ENCODE measurements around the gene SIGLEC1.
A peak's percentile ranks its signal among the peaks of the same experiment; 100 is the strongest.

Gene SIGLEC1

DNA sequence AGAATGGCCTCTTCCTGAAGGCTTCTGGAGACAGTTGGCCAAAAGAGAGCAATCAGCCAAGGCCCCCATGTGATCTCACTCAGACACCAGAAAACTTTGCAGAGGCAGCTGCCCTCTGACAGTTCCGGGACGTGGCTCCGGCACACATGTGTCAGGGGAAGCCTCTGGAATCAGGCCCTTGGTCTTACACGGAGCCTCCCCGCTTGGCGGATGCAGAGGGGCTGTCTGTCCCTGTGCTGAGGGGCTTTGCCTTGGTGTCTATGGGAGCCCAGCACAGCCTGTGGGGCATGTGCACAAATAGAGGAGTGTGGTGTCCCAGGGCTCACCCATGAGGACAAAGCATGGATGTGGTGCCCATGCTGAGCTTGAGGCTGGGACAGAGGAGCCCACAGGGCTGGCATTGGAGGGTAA lies 13.8 kb downstream of the SIGLEC1 start:
- DNase-seq, result no peak

DNA sequence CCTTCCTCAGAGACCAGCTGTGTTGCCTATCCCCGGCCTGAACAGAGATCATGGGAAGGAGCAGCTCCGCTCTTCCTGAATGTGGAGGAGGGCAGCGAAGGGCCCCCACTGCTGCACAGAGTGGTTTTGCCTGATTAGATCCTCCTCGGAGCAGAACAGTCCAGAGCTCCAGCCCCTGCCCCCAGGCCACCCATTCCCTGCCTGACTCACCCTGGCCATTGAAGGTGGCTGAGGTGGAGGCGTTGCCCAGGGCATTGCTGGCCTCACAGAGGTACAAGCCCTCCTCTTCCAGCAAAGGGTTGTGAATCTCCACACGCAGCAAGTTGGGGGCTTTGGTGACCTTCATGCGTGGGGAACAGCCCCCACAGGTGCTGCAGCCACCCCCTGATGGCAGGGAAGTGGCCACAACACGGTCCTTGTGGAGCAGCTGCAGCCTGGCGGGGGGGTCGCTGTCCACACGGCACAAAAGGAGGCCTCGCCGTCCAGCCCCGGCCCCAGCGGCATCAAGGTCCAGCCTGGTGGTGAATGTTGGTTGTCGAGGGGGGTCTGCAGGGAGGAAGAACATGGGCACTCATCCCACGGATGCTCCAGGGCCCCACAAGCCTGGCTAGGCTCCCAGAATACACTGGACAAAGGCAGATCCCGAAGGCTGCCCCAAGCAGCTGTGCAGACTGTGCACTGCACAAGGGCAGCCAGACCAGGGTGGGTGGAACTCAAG lies 14.7 kb downstream of the SIGLEC1 start:
- no peak for DNase-seq

DNA sequence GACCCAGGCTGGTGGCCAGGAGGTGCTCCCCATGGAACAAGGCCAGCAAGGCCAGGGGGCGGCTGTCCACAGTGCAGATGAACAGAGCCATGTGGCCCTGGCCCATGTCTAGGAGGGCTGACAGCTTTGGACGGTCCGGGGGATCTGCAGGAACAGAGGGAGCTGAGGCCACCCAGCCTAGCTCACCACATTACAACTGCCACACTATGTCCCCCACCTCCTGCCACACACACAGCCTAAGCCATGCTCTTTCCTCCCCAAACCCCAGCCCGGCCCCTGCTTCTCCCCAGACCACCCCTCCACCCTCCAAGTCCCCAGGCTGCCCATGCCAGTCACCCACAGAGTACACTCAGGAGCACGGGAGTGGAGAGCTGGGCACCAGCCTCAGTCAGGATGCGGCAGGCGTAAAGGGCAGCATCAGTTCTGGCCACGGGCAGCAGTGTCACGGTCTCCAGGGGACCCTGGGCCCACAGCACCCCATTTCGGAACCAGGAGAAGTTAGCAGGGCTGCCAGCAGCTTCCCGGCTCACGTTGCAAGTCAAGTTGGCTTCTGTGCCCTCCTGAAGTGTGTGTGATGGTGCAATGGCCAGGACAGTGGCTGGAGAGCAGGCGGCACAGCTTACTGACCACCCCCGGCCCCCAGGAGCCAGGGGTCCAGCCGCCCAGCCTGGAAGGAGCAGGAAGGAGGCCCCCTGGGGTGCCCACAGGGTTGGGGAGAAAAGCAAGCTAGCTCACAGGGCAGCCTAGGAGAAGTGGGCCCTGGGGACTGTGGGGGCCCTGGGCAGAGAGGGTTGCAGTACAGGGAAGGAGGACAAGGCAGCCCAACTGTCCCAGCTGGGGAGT lies 15.4 kb downstream of the SIGLEC1 start:
- DNase-seq, result no peak

DNA sequence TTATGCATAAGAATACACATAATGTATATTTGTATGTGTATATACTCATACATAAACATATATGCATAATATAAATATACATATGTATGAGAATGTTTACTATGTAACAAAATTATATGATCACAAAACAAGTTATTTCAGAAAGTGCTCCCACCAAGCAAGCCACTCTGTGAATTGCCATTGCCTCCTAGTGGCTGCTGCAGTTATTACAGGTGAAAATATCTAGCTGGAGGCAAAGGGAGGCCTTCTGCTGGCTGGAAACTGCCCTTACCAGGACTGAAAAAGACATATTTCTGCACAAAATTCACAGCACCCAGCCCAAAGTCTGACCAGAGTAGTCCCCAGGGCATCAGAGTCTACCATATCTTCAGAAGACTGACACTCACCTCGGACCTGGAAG lies 16.2 kb downstream of the SIGLEC1 start:
- DNase-seq, result no peak

DNA sequence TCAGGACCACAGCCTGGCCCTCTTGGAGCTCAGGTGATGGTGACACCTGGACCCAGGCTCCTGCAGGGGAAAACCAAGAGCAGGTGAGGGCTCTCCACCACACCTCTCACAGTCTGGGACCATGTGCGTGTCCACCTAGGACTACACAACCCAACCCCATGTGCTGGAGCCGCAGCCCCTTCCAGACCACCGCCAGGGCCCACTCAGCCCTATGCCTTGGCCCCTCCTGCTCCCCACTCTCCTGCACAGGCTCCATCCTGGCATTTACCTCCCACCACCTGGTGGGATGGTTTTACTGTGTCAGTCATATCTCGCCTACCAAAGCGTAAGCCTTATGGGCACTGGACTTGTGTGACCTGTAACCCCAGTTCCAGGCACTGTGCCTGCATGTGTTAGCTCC lies 17.5 kb downstream of the SIGLEC1 start:
- DNase-seq, result no peak

DNA sequence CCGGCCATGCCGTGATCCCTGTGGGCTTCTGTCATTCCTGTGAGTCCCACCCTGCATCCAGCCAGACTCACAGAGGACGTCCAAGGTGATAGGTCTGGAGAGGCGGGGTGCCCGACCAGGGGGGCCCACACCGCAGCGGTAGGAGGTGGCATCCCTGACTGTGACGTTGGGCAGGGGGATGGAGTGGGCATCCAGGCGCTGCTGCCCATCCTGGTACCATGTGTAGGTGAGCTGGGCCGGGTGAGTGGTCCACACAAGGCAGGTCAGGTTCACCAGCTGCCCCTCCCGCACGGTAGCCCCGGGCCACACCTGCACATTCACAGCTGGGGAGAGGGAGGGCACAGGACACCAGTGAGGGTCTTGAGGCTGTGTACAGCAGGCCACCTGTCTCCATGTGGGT lies 19.0 kb downstream of the SIGLEC1 start:
- no peak for DNase-seq

DNA sequence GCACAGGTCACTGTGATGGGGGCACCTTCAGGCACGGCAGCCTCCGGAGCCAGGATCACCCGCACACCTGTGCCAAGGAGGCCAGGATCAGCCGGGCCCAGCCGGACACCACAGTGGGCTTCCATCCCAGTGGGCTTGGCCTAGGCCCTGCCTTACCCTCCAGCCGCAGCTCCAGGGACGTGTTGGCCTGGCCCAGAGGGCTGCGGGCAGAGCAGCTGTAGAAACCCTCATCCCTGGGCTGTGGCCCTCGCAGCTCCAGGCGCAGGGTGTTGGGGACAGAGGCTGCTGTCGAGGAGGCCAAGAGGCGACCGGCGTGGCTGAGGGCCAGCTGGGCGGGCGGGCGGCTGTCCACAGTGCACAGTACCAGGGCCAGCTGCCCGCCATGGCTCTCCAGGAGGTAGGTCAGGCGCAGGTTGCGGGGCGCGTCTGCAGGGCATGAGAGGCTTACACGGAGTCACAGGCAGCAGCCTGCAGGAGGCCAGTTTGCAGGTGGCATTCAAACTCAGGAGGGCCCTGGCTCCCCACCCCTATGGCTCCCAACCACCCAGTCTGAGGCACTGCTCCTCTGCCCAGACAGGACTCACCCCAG lies 19.6 kb downstream of the SIGLEC1 start:
- DNase-seq, result no peak

DNA sequence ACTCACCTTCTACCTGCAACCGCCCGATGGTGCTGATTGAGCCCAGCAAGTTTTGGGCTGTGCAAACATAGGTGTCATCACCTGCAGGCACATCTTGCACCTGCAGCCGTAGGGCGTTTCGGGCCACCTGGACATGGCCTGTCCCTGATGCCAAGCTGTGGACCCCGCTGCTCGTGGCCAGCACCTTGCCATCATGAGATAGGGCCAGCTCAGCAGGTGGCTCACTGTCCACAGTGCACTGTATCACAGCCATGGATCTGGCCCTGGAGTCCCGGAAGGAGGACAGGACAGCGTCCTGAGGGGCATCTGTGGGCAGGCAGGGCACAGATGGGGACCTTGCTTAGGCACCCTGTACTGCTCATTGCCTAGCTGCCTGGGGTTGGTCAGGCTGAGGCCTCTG lies 20.5 kb downstream of the SIGLEC1 start:
- no peak for DNase-seq

DNA sequence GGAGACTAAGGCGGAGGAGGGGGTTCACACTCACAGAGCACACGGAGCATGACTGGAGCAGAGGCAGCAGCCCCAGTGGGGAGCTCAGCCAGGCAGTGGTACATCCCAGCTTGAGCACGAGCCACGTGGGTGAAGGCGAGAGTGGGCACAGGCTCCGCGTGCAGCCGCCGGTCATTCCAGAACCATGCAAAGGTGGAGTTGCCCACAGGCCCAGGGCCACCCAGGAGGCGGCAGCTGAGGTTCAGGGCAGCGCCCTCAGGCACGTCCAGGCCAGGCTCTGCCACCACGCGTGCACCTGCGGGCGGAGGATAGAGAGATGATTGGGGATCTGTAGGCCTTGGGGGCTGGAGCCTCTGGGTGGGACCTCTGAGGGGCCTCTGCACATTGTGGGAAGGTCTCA lies 21.1 kb downstream of the SIGLEC1 start:
- no peak for DNase-seq

DNA sequence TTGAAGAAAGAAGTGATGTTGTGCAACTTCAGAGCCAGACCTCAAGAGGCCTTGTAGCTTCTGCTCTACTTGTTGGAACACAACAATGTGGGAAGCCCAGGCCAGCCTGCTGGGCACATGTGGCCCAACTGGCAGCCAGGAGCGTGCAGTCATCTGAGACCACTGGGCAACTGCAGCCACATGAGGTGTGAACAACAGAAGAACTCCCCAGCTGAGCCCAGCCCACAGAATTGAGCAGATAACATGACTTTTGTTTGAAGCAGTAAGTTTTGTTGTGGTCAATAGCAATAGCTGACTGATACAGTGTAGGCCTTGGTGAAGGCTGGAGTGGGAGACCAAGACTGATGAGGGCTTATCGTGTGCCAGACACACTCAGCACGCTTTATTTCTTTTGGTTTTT lies 22.0 kb downstream of the SIGLEC1 start:
- DNase-seq, result no peak

DNA sequence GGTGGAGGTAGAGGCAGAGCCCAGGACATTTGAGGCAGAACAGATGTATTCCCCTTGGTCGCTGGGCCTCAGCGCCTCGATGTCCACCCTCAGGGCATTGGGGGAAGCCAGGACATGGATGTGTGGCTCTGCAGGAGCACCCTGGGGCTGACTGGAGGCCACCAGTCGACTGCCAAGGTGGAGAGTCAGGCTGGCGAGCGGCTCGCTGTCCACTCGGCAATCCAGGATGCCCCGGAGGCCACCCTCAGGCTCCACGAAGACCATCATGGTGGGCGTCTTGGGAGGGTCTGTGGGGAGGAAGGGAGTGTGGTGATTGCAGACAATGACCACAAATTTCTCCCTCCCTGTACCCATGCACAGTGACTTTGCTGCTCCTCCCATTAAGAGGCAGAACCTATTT lies 22.4 kb downstream of the SIGLEC1 start:
- DNase-seq, result no peak

DNA sequence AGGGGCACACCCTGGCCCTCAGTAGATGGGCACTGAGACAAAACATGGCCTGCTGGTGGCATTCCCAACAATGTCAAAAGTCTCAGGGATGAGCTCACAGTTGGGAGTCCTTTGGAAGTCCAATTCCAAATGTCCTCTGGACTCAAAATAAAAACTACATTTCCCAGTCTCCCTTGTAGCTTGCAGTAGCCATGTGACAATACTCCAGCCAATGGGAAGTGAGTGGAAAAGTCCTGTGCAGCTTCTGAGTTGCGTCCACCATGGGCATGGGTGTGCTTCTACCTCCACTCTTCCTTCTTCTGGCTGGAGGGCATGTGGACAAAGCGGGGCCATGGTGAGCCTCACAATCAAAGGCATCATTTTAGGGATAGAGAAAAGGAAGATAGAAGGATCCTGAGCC lies 24.7 kb downstream of the SIGLEC1 start:
- peak; percentile 59 for DNase-seq

DNA sequence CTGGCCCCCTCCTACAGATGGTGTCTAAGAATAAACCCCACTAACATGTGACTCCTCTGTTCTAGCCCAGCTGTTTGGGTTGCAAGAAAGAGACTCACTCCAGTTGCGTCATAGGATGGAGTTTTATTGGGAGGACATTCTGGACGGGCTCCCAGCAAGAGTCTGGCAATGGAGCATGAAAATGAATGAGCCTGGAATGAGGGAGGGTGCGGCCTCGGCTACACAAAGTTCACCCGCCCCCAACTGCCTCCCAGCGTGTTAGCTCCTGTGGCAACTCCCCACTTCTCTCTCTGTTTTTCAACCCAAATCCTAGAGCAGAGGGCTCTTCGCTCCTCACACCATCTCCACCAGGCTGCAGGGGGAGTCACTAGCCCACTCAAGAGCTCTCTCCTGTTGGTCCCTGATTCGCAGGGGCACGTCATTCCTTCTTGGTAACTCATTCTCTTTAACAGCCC lies 25.5 kb downstream of the SIGLEC1 start:
- peak; percentile 91 for DNase-seq

DNA sequence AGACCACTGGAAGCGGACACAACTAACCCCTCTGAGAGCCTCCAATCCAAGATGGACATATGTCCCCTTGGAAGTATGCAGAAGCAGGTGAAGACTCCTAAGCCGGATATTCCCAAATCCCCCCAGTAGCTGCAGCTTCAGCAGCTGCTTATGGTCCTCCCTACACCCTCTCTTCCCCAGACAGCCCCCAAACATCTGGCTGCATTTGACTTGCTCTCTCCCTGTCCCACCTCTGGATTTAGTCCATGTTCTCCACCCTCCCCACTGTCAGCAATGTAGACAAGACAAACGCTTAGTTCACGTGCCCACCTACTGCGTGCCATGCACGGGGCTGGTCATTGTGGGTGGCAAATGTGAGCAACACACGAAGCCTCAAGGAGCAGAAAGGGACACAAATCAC lies 26.0 kb downstream of the SIGLEC1 start:
- DNase-seq, result no peak

DNA sequence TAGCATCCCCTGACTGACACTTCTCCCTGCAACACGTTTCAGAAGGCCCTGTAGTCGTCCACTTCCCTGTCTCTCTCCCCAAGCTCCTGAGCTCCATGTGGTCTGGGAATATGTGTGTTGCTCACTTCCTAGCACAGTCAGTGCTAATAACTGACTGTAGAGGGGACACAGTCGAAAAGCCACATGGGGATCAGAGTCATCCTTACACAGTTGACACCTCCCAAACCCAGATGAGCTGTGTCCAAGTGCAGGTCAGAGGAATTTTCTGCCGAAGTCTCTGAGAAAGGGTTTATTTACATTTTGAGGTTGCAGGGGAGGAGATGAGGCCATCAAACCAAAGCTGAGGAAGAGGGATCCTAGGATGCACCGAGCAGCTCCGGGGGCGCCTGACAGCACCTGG lies 27.1 kb downstream of the SIGLEC1 start:
- no peak for DNase-seq

DNA sequence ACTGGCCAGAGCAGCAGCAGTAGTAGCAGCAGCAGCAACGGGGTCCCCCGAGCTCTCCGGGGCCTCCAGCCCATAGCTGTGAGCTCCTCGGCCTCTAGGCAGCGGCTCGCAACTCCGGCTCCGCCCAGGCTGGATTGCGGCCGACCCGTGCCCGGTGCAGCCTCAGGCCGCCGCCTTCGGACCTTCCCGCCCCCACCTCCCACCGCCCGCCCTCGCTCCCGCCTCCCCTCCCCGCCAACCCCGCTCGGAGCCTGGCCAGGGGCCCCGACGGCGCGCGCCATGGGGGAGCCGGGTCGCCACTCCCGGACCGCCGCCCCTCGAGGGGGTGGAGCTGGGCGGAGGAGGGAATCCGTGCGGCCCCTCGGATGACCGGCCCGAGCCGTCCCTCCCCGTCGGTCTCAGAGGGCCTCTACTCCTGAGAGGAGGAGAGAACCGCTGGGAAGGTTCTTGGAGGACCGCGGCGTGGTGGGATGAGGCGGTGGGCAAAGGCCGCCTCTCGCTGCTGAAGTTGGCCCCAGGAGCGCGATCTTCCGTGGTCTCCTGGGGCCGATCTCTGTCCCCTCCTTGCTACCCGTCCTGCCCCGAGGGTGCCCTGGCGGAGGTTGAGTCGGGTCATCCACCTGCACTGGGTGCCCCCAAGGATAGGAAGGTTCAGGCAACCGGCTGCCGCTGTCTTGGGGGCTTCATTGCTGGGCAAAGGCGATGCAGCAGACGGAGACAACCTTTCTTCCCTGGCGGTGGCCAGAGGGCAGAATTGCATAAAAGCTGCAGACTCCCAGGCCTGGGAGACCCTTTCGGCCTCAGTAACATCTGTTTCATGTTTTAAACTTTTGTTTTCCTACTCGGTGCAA lies 30.2 kb downstream of the SIGLEC1 start, which contains the start of gene ADAM33:
ADAM33 (minus strand) TSS at position 80 of the 851 bp plus-strand sequence; CDS start at position 74, 6 bp downstream.
- no peak for DNase-seq

DNA sequence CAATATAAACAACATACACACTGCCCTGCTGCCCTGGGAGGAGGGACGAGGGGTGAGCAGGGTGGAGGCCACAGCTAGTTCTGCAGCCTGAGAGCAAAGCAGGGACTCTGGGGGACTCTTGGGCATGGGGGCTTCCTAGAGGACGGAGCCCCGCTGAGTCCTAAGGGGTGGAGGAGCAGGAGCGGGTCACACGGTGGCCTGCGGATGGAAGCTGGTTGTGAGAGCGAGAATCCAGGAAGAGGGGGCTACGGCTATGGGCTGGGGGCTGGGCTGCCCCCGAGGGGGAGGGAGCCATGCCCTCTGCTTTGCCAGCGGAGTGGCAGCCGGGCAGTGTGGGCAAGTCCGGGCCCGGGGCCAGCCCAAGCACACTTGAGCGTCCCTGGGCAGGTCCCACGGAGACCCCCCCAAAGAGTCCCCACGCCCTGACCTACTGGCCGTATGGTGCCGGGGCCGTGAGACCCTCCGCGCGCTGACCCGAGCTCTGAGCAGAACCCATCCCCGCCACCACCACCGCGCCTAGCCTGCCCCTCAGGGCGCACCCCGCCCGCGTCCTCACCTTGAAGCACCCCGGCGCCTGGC lies 31.0 kb downstream of the SIGLEC1 start:
- no peak for DNase-seq

DNA sequence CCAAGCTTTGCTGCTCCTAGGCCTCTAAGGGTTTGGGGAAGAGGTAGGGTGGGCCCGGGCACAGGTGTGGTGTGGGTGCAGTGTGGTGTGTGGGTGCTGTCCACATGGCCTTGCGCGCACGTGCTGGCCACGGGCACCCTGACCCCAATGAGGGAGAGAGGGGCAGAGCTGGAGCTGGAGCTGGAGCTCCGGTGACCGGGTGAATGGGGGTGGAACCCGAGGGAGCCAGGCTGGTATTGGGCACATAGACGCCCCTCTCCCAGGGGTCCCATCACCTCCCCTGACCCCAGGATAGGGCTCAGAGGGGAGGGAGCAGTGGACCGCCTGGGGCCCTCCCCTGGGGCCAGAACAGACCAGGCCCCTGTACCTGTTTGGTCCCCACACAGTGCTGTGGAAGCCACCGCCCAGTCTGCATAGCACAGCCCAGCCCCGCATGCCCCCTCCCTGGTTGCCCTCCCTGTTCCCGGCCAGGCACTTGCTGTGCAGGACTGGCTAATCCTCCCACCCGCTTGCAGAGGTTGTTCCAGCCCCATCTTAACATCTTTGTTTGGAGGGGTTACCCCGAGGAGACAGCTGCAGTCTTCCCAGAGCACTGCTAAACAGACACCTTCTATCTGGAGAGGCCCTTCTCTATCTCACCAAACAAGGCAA lies 31.6 kb downstream of the SIGLEC1 start:
- no peak for DNase-seq

DNA sequence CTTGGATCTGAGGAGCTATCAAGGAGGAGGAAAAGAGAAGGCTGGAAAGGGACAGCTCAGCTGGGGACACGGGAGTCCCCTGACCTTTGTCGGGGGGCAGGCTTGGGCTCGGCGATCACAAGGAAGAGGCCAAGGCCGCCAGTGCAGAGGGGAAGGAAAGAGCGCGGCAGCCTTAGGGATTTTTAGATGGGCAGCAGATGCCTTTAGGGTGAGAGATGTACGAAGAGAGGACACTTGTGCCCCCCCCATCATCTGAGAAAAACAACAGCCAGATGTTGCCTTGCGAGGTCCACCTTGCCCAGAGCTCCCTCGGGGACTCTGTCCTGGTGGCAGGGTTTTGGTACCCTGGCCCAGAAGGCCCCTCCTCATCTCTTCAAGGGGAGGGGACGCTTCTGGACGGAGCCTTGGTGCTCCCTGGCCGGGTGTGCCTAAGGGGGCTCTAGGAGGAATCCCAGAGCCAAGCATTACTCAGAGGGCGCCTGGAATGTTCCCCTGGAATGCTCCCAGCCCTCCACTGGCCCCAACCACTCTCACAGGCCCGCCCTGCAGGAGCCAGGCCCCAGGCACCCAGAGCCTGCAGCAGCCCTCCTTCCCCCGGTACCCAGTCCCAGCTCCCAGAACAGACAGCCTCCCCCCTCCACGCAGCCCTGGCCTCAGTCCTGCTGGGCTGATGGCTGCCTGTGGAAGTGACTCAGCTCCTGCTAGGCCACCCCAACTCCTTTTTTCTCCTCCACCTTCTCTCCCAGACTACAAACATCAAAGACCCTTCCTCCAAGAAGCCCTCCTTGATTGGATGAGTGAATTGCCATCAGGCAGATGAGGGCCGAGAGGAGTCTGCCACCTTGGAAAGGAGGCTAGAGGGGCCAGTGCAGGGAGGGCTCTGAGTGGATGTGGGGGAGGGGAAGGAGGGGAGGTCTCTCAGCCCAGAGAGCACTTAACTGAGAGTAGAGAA lies 32.4 kb downstream of the SIGLEC1 start:
- DNase-seq, result peak; percentile 81

DNA sequence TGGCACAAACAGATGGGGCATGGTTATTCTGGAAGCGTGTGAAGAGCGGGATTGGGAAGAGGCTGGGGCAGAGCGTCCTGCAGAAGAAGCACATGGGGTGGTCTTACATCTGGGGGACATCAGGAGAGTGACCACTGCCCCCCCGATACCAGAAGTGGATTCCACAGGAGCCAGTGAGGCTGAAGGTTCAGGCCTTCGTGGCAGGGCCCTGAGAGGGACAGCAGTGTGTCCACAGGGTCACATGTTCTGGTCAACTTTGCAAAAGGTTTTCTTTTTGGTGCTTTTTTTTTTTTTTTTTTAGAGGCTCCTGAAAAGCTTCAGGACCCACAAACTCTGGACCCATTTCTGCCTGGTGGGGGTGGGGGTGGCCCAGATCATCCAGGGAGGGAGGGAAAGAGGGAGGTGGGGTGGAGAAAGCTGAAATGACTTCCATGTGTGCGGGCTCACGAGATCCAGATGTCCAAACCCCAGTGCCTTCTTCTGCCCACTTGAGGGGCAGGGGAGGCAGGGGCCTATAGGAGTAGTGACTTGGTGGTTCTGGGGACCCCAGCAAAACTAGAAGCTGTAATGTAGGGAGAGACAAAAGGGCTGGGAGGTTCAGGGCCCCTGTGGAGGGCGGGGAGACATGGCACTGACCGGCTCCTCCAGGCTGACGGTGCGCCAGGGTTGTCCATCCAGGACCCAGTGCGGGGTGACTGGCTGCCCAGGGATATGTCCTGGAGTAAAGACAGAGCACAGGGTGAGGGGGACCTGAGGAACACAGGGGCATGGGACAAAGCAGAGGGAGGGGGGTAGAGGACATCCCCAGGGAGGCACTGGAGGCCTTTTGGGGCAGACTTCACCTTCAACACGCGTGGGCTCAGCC lies 33.3 kb downstream of the SIGLEC1 start:
- DNase-seq, result peak; percentile 45

Measured in fibroblast of skin of right quadriceps (primary cell).